H1 (cell line): ENCODE data around the gene SIRT6. TPM values are rescaled to one million over a fixed set of nuclear protein-coding genes. Genes with fewer than 3 reads are reported as not detected.

Experiments used
- polyA plus RNA-seq, 7 experiments: library from polyadenylated mRNA; depleted of rRNA in 3 of 7; stranded (reverse) in 5 of 7; unstranded in 2 of 7; fragments of >200 nt in 5 of 7; fragments of 200-250 nt in 2 of 7; gene quantifications; 1 replicate in 5 of 7; 2 replicates in 1 of 7; 4 replicates in 1 of 7; pipeline versions ENCODE4 v1.2.1 to v1.2.3, GENCODE V29; 2011 to 2013; ENCODE audit warnings: missing spikeins in 2 of 7, mixed read lengths in 2 of 7
- total RNA-seq: library from RNA; stranded (reverse); fragmentation: NEBNext Ultra II Directional; extraction: Animal tissue kit (Norgen Biotek cat#: 25700); gene quantifications from 2 replicates; pipeline ENCODE4 v1.2.1, GENCODE V29; 2021
- TF ChIP-seq, protein P1 (sequence below): fragments of 300-600 bp; sonication (generic); IDR thresholded peaks from 2 replicates; pipeline ENCODE4 v1.7.1; 2012; ENCODE audit warnings: low read length, moderate library complexity, mild to moderate bottlenecking, inconsistent platforms; ENCODE audit not compliant: insufficient replicate concordance

The SIRT6 gene
- total and polyA plus RNA-seq, 2 of the 8 experiments (the other 6 are each of a cell fraction or from before 2014, with no cell fraction given): 25.2 to 27.0 TPM

DNA sequence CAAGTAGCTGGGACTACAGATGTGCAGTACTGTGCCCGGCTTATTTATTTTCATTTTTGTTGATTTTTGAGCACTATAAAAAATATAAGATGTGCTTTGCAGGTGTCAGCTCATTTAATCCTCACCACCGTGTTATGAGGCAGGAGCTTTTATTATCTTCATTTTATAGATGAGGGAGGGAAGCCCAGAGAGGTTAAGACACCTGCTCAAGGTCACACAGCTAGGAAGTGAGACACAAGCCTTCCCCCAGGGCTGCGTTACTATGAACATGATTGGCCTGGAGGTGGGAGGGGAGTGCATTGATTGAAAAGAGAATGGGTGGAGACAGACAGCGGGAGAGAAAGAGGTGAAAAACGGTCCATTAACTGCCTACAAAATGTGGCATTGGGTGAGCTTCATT is 7.3 kb upstream of the SIRT6 start (continued):
- TF ChIP-seq, protein P1, sequence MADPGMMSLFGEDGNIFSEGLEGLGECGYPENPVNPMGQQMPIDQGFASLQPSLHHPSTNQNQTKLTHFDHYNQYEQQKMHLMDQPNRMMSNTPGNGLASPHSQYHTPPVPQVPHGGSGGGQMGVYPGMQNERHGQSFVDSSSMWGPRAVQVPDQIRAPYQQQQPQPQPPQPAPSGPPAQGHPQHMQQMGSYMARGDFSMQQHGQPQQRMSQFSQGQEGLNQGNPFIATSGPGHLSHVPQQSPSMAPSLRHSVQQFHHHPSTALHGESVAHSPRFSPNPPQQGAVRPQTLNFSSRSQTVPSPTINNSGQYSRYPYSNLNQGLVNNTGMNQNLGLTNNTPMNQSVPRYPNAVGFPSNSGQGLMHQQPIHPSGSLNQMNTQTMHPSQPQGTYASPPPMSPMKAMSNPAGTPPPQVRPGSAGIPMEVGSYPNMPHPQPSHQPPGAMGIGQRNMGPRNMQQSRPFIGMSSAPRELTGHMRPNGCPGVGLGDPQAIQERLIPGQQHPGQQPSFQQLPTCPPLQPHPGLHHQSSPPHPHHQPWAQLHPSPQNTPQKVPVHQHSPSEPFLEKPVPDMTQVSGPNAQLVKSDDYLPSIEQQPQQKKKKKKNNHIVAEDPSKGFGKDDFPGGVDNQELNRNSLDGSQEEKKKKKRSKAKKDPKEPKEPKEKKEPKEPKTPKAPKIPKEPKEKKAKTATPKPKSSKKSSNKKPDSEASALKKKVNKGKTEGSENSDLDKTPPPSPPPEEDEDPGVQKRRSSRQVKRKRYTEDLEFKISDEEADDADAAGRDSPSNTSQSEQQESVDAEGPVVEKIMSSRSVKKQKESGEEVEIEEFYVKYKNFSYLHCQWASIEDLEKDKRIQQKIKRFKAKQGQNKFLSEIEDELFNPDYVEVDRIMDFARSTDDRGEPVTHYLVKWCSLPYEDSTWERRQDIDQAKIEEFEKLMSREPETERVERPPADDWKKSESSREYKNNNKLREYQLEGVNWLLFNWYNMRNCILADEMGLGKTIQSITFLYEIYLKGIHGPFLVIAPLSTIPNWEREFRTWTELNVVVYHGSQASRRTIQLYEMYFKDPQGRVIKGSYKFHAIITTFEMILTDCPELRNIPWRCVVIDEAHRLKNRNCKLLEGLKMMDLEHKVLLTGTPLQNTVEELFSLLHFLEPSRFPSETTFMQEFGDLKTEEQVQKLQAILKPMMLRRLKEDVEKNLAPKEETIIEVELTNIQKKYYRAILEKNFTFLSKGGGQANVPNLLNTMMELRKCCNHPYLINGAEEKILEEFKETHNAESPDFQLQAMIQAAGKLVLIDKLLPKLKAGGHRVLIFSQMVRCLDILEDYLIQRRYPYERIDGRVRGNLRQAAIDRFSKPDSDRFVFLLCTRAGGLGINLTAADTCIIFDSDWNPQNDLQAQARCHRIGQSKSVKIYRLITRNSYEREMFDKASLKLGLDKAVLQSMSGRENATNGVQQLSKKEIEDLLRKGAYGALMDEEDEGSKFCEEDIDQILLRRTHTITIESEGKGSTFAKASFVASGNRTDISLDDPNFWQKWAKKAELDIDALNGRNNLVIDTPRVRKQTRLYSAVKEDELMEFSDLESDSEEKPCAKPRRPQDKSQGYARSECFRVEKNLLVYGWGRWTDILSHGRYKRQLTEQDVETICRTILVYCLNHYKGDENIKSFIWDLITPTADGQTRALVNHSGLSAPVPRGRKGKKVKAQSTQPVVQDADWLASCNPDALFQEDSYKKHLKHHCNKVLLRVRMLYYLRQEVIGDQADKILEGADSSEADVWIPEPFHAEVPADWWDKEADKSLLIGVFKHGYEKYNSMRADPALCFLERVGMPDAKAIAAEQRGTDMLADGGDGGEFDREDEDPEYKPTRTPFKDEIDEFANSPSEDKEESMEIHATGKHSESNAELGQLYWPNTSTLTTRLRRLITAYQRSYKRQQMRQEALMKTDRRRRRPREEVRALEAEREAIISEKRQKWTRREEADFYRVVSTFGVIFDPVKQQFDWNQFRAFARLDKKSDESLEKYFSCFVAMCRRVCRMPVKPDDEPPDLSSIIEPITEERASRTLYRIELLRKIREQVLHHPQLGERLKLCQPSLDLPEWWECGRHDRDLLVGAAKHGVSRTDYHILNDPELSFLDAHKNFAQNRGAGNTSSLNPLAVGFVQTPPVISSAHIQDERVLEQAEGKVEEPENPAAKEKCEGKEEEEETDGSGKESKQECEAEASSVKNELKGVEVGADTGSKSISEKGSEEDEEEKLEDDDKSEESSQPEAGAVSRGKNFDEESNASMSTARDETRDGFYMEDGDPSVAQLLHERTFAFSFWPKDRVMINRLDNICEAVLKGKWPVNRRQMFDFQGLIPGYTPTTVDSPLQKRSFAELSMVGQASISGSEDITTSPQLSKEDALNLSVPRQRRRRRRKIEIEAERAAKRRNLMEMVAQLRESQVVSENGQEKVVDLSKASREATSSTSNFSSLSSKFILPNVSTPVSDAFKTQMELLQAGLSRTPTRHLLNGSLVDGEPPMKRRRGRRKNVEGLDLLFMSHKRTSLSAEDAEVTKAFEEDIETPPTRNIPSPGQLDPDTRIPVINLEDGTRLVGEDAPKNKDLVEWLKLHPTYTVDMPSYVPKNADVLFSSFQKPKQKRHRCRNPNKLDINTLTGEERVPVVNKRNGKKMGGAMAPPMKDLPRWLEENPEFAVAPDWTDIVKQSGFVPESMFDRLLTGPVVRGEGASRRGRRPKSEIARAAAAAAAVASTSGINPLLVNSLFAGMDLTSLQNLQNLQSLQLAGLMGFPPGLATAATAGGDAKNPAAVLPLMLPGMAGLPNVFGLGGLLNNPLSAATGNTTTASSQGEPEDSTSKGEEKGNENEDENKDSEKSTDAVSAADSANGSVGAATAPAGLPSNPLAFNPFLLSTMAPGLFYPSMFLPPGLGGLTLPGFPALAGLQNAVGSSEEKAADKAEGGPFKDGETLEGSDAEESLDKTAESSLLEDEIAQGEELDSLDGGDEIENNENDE: no peak
- TF ChIP-seq, all 59 proteins: peak for 0
